DOHH2 (cell line): ENCODE measurements around the gene CDC42EP1.

Experiments used
- EZH2phosphoT487 ChIP-seq: fragments of 200-600 bp; sonication (generic); IDR thresholded peaks from 2 replicates; pipeline ENCODE4 v1.6.1; 2017; ENCODE audit warnings: borderline replicate concordance, mild to moderate bottlenecking, antibody characterized with exemption, low read length, moderate library complexity, mixed read lengths
- TF ChIP-seq, protein P1 (sequence below): fragments of 200-600 bp; sonication (generic); IDR thresholded peaks from one replicate; pipeline ENCODE4 v1.5.1; 2014; ENCODE audit warnings: antibody characterized with exemption, mild to moderate bottlenecking, low read depth, low read length; ENCODE audit not compliant: poor library complexity, severe bottlenecking

DNA sequence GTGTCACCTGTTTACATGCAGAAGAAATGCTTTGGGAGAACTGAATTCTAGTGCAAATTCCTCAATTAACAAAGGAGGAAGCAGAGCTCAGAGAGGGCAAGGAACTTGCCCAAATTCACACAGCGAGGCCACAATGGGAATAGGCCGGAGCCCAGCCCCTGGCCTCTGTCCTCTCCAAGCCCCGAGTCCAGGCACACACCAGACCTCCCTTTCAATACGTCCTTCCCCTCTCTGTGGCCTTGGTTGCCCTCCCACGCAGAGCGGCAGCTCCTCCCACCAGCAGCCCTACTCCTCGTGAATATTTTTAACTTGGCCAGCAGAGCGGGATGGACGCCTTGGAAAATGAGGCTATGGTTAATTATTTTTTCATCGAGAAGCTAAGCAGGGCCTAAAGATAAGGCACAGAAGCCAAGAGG lies 39.5 kb upstream of the CDC42EP1 start:
- TF ChIP-seq, protein P1, sequence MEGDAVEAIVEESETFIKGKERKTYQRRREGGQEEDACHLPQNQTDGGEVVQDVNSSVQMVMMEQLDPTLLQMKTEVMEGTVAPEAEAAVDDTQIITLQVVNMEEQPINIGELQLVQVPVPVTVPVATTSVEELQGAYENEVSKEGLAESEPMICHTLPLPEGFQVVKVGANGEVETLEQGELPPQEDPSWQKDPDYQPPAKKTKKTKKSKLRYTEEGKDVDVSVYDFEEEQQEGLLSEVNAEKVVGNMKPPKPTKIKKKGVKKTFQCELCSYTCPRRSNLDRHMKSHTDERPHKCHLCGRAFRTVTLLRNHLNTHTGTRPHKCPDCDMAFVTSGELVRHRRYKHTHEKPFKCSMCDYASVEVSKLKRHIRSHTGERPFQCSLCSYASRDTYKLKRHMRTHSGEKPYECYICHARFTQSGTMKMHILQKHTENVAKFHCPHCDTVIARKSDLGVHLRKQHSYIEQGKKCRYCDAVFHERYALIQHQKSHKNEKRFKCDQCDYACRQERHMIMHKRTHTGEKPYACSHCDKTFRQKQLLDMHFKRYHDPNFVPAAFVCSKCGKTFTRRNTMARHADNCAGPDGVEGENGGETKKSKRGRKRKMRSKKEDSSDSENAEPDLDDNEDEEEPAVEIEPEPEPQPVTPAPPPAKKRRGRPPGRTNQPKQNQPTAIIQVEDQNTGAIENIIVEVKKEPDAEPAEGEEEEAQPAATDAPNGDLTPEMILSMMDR = no peak
- no peak for TF ChIP-seq EZH2phosphoT487
